ENCODE measurements around the gene IRAK1.

- TF ChIP-seq CTCF (IDR thresholded peaks at IDR 0.05; ENCODE audit: low read depth, low read length, poor library complexity, severe bottlenecking) (no peak), EZH2phosphoT487 (IDR thresholded peaks at IDR 0.05; ENCODE audit: borderline replicate concordance, low read length) (no peak)
Observed at GRCh38 chrX:154019633-154020528, at the start of gene IRAK1.

Data from DOHH2 (cell line).